Right ventricle myocardium inferior (tissue), 1 donor: ENCODE results near the gene KRTAP10-11. TPM values are rescaled to one million over a fixed set of nuclear protein-coding genes. Genes with fewer than 3 reads are reported as not detected.
"Not testable (repeated sequence)": the region's sequence is repeated elsewhere in the genome, so short reads cannot be mapped to it uniquely, and the experiment has no call there.

ENCODE experiments used
- ATAC-seq: fragments of 200-7000 bp; cut with Tn5 transposase; one replicate; pipeline ENCODE4 v1.9.1; 2020; ENCODE audit warnings: mild to moderate bottlenecking, moderate library complexity
- DNase-seq: peaks from one replicate; pipeline ENCODE4 v3.0.0; 2021; ENCODE audit errors: missing footprints
- intact Hi-C: fragments of 100-400 bp; cut with DNase I; formaldehyde crosslinking; loops from one replicate; pipeline ENCODE4 v1.11.0; 2022
- long read RNA-seq: library from polyadenylated mRNA; unstranded; transcript quantifications from one replicate; pipeline ENCODE4 v2.0.0, GENCODE V29; 2021
- total RNA-seq: library from RNA; stranded (reverse); fragmentation: NEBNext Ultra II Directional; extraction: Animal tissue kit (Norgen Biotek cat#: 25700); gene quantifications from one replicate; pipeline ENCODE4 v1.2.1, GENCODE V29; 2021
- donor health status: DM: no; HTN: yes; CAD: no; lungs with severe emphysema.

Gene KRTAP10-11
- total RNA-seq, result not detected
- long read RNA-seq, result 0 reads

GRCh38 chr21:44646366-44647221 is at the start of gene KRTAP10-11:
KRTAP10-11 (plus strand) TSS chr21:44646414; CDS start chr21:44646459, 45 bp downstream.
- DNase-seq, intact Hi-C loops, ATAC-seq: not testable (repeated sequence)

- no peak for ATAC-seq
- intact Hi-C loops, result no loop called here
Measured at GRCh38 chr21:44598061-44598460, 48.2 kb upstream of the KRTAP10-11 start.

GRCh38 chr21:44599264-44600029 is 46.8 kb upstream of the KRTAP10-11 start:
- DNase-seq, result no peak
- intact Hi-C loops, result no loop called here
- no peak for ATAC-seq

More at GRCh38 chr21:44598061-44598460, 48.2 kb upstream of the KRTAP10-11 start:
- DNase-seq, result no peak

- intact Hi-C loops, DNase-seq, ATAC-seq: not testable (repeated sequence)
Measured at GRCh38 chr21:44600118-44600978, 45.9 kb upstream of the KRTAP10-11 start, which contains the start of gene KRTAP10-7. KRTAP10-7 (plus strand) TSS chr21:44600597; CDS start chr21:44600622, 25 bp downstream.

- ATAC-seq, intact Hi-C loops, DNase-seq: not testable (repeated sequence)
Measured at GRCh38 chr21:44601091-44601490, 45.1 kb upstream of the KRTAP10-11 start.

- intact Hi-C loops, result no loop called here
Measured at GRCh38 chr21:44601596-44602462, 44.4 kb upstream of the KRTAP10-11 start.

GRCh38 chr21:44602463-44602850 is 43.8 kb upstream of the KRTAP10-11 start:
- intact Hi-C loops, result no loop called here
- no peak for ATAC-seq
- no peak for DNase-seq

More at GRCh38 chr21:44601596-44602462, 44.4 kb upstream of the KRTAP10-11 start:
- ATAC-seq, result no peak
- no peak for DNase-seq

GRCh38 chr21:44603109-44603875 is 42.9 kb upstream of the KRTAP10-11 start:
- intact Hi-C loops, result no loop called here
- DNase-seq, result no peak
- no peak for ATAC-seq

GRCh38 chr21:44603911-44604310 is 42.3 kb upstream of the KRTAP10-11 start:
- intact Hi-C loops, result no loop called here
- DNase-seq (no peak), ATAC-seq (no peak)

- DNase-seq, result no peak
- no peak for ATAC-seq
- intact Hi-C loops, result no loop called here
Measured at GRCh38 chr21:44606495-44606894, 39.7 kb upstream of the KRTAP10-11 start.

- no peak for ATAC-seq
- intact Hi-C loops, result no loop called here
- no peak for DNase-seq
Measured at GRCh38 chr21:44609193-44609592, 37.0 kb upstream of the KRTAP10-11 start.

- intact Hi-C loops, result loop anchor here (10.0 kb wide), 1 partner anchor 135 kb away; no protein-coding TSS in a partner anchor
- not testable (repeated sequence) for ATAC-seq, DNase-seq
Measured at GRCh38 chr21:44610157-44610843, 35.9 kb upstream of the KRTAP10-11 start.

- ATAC-seq, result no peak
- intact Hi-C loops, result loop anchor here (10.0 kb wide), 1 partner anchor 133 kb away; no protein-coding TSS in a partner anchor
- no peak for DNase-seq
Measured at GRCh38 chr21:44611551-44611950, 34.7 kb upstream of the KRTAP10-11 start.

GRCh38 chr21:44612029-44612486 is 34.2 kb upstream of the KRTAP10-11 start, which contains the start of gene KRTAP10-8:
KRTAP10-8 (plus strand) TSS chr21:44612079; CDS start chr21:44612101, 22 bp downstream.
- DNase-seq, result no peak
- intact Hi-C loops, result loop anchor here (10.0 kb wide), 1 partner anchor 133 kb away; no protein-coding TSS in a partner anchor

GRCh38 chr21:44612669-44613229 is 33.5 kb upstream of the KRTAP10-11 start:
- intact Hi-C loops, result loop anchor here (10.0 kb wide), 1 partner anchor 132 kb away; no protein-coding TSS in a partner anchor
- DNase-seq (peak; percentile 69), ATAC-seq (no peak)

More at GRCh38 chr21:44612029-44612486, 34.2 kb upstream of the KRTAP10-11 start, which contains the start of gene KRTAP10-8:
- no peak for ATAC-seq
